Fibroblast of pulmonary artery (primary cell): ENCODE measurements around the gene ZNF10.

Experiments used
- DNase-seq: peaks from one replicate; pipeline ENCODE4 v3.0.0-alpha.2; 2010; ENCODE audit warnings: low read depth
- H3K4me3 ChIP-seq: replicated peaks from 2 replicates; pipeline ENCODE4 v1.5.1; 2011; ENCODE audit warnings: low read depth, mild to moderate bottlenecking, control low read depth, low read length, moderate library complexity
- CTCF ChIP-seq: IDR thresholded peaks from 2 replicates; pipeline ENCODE4 v1.5.1; 2011; ENCODE audit warnings: mild to moderate bottlenecking, control low read depth, low read length, inconsistent platforms; ENCODE audit errors: missing control alignments

The ZNF10 gene

GRCh38 chr12:133190176-133190575, 59.7 kb downstream of the ZNF10 start:
- no peak for DNase-seq
- H3K4me3 ChIP-seq = no peak overlapping the region
- TF ChIP-seq CTCF = no peak

GRCh38 chr12:133192847-133193246, 62.4 kb downstream of the ZNF10 start:
- no peak overlapping the region for H3K4me3 ChIP-seq
- TF ChIP-seq CTCF = no peak
- no peak for DNase-seq

DNA sequence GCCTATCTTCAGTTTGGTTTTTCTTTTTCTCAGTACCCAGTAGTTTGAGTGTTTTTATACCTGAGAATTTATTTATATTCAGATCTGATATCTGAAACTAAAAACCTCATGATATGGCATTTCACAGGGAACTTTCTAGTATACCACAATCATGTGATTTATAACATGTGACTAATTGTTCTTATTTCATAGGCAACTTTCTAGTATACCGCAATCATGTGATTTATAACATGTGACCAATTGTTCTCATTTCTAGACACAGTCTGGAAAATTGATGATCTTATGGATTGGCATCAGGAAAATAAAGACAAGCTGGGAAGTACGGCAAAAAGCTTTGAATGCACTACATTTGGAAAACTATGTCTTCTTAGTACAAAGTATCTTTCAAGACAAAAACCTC, 71.5 kb downstream of the ZNF10 start:
- H3K4me3 ChIP-seq = no peak overlapping the region
- DNase-seq = no peak
- TF ChIP-seq CTCF = no peak

- TF ChIP-seq CTCF = no peak
- no peak for DNase-seq
- no peak overlapping the region for H3K4me3 ChIP-seq
These were observed 72.3 kb downstream of the ZNF10 start for GRCh38 chr12:133202493-133203343.

DNA sequence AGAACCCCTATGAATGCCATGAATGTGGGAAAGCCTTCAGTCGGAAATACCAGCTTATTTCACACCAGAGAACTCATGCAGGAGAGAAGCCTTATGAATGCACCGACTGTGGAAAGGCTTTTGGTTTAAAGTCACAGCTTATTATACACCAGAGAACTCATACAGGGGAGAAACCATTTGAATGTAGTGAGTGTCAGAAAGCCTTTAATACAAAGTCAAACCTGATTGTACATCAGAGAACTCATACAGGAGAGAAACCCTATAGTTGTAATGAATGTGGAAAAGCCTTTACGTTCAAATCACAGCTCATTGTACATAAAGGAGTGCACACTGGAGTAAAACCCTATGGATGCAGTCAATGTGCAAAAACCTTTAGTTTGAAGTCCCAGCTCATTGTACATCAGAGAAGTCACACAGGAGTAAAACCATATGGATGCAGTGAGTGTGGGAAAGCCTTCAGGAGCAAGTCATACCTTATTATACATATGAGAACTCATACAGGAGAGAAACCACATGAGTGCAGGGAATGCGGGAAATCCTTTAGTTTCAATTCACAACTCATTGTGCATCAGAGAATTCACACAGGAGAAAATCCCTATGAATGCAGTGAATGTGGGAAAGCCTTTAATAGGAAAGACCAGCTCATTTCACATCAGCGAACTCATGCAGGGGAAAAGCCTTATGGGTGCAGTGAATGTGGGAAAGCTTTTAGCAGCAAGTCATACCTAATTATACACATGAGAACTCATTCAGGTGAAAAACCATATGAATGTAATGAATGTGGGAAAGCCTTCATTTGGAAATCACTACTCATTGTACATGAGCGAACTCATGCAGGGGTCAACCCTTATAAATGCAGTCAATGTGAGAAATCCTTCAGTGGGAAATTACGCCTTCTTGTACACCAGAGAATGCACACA, 73.2 kb downstream of the ZNF10 start:
- TF ChIP-seq CTCF = no peak
- H3K4me3 ChIP-seq = no peak overlapping the region
- peak; percentile 31 for DNase-seq

GRCh38 chr12:133204264-133204603, 73.8 kb downstream of the ZNF10 start:
- DNase-seq = no peak
- TF ChIP-seq CTCF = no peak
- H3K4me3 ChIP-seq = no peak overlapping the region
